ENCODE measurements around the gene SRMS. TPM values are rescaled to one million over a fixed set of nuclear protein-coding genes. Genes with fewer than 3 reads are reported as not detected.

Gene SRMS
- total and polyA plus RNA-seq, 2 of the 13 experiments (the other 11 are each of a cell fraction or from before 2014, with no cell fraction given): not detected

- TF ChIP-seq, protein P1, sequence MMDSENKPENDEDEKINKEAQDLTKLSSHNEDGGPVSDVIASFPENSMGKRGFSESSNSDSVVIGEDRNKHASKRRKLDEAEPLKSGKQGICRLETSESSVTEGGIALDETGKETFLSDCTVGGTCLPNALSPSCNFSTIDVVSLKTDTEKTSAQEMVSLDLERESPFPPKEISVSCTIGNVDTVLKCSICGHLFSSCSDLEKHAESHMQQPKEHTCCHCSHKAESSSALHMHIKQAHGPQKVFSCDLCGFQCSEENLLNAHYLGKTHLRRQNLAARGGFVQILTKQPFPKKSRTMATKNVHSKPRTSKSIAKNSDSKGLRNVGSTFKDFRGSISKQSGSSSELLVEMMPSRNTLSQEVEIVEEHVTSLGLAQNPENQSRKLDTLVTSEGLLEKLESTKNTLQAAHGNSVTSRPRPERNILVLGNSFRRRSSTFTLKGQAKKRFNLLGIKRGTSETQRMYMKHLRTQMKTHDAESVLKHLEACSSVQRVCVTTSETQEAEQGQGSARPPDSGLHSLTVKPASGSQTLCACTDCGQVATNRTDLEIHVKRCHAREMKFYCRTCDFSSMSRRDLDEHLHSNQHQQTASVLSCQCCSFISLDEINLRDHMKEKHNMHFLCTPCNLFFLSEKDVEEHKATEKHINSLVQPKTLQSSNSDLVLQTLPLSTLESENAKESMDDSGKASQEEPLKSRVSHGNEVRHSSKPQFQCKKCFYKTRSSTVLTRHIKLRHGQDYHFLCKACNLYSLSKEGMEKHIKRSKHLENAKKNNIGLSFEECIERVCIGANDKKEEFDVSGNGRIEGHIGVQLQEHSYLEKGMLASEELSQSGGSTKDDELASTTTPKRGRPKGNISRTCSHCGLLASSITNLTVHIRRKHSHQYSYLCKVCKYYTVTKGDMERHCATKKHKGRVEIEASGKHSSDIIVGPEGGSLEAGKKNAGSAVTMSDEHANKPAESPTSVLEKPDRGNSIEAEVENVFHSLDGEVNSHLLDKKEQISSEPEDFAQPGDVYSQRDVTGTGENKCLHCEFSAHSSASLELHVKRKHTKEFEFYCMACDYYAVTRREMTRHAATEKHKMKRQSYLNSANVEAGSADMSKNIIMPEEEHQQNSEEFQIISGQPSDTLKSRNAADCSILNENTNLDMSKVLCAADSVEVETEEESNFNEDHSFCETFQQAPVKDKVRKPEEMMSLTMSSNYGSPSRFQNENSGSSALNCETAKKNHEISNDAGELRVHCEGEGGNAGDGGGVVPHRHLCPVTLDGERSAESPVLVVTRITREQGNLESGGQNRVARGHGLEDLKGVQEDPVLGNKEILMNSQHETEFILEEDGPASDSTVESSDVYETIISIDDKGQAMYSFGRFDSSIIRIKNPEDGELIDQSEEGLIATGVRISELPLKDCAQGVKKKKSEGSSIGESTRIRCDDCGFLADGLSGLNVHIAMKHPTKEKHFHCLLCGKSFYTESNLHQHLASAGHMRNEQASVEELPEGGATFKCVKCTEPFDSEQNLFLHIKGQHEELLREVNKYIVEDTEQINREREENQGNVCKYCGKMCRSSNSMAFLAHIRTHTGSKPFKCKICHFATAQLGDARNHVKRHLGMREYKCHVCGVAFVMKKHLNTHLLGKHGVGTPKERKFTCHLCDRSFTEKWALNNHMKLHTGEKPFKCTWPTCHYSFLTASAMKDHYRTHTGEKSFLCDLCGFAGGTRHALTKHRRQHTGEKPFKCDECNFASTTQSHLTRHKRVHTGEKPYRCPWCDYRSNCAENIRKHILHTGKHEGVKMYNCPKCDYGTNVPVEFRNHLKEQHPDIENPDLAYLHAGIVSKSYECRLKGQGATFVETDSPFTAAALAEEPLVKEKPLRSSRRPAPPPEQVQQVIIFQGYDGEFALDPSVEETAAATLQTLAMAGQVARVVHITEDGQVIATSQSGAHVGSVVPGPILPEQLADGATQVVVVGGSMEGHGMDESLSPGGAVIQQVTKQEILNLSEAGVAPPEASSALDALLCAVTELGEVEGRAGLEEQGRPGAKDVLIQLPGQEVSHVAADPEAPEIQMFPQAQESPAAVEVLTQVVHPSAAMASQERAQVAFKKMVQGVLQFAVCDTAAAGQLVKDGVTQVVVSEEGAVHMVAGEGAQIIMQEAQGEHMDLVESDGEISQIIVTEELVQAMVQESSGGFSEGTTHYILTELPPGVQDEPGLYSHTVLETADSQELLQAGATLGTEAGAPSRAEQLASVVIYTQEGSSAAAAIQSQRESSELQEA (CRISPR knock-in tag; IDR thresholded peaks at IDR 0.05; ENCODE audit: not compliant biosample characterization): peak; percentile 86
- TF ChIP-seq ZNF547 (CRISPR knock-in tag; IDR thresholded peaks at IDR 0.05): peak; percentile 70
- peak; percentile 98 for TF ChIP-seq MNT (IDR thresholded peaks at IDR 0.05)
- 0 out of 2 replicates have a peak, but pooled peaks have one; percentile 14 for TF ChIP-seq ZIK1 (CRISPR knock-in tag; IDR thresholded peaks at IDR 0.05; ENCODE audit: borderline replicate concordance, low read depth)
- no peak for TF ChIP-seq E2F2 (CRISPR knock-in tag; IDR thresholded peaks at IDR 0.05; ENCODE audit: borderline replicate concordance)
- TF ChIP-seq KLF16 (CRISPR knock-in tag; IDR thresholded peaks at IDR 0.05): 0 out of 4 replicates have a peak, but pooled peaks of 1 of the 2 experiments have one; percentile 48
- no peak for TF ChIP-seq ZNF20 (CRISPR knock-in tag; IDR thresholded peaks at IDR 0.05)
- 0 out of 2 replicates have a peak, but pooled peaks have one; percentile 14 for TF ChIP-seq FOXO1 (CRISPR knock-in tag; IDR thresholded peaks at IDR 0.05)
- TF ChIP-seq KLF9 (CRISPR knock-in tag; IDR thresholded peaks at IDR 0.05; ENCODE audit: low read depth): no peak
- peak; percentile 69; the same call in 1 of the 2 replicates for TF ChIP-seq RXRA (CRISPR knock-in tag; IDR thresholded peaks at IDR 0.05)
- TF ChIP-seq MXI1 (IDR thresholded peaks at IDR 0.05; ENCODE audit: borderline replicate concordance, low read depth, low read length): no peak
- peak; percentile 28; the same call in 1 of the 2 replicates for TF ChIP-seq GABPB1 (CRISPR knock-in tag; IDR thresholded peaks at IDR 0.05)
- peak; percentile 20; the same call in 1 of the 2 replicates for TF ChIP-seq UBTF (CRISPR knock-in tag; IDR thresholded peaks at IDR 0.05)
- TF ChIP-seq GLI4 (CRISPR knock-in tag; IDR thresholded peaks at IDR 0.05; ENCODE audit: borderline replicate concordance): peak; percentile 67; the same call in 1 of the 2 replicates
- no peak for TF ChIP-seq ATF1 (CRISPR knock-in tag; IDR thresholded peaks at IDR 0.05)
Measured at GRCh38 chr20:63534831-63535651, 12.5 kb downstream of the SRMS start (continued).
